B cell (primary cell): ENCODE measurements around the gene CILP. TPM values are rescaled to one million over a fixed set of nuclear protein-coding genes. Genes with fewer than 3 reads are reported as not detected.
"Not testable (repeated sequence)": the region's sequence is repeated elsewhere in the genome, so short reads cannot be mapped to it uniquely, and the experiment has no call there.

Source experiments
- ATAC-seq: fragments of 200-7000 bp; cut with Tn5 transposase; one replicate; pipeline ENCODE4 v1.10.0; 2021; ENCODE audit warnings: low read depth, mild to moderate bottlenecking, moderate number of reproducible peaks, moderate library complexity
- CTCF ChIA-PET: fragments of 350-600 bp; sonication (Branson Sonifier 250); formaldehyde crosslinking; loops from one replicate; lab custom pipeline; 2021; ENCODE audit warnings: antibody characterized with exemption, inconsistent platforms; lab: Charles Lee
- POLR2A ChIA-PET: fragments of 350-600 bp; sonication (Branson Sonifier 250); formaldehyde crosslinking; loops from one replicate; lab custom pipeline; 2021; ENCODE audit warnings: antibody characterized with exemption; lab: Charles Lee
- DNase-seq: peaks from one replicate; pipeline ENCODE4 v3.0.0; 2013
- H2AFZ ChIP-seq: 2 replicates; pipeline ENCODE4 v1.6.1; 2012; ENCODE audit warnings: mild to moderate bottlenecking, low read depth, low read length; ENCODE audit not compliant: insufficient read depth, poor library complexity, severe bottlenecking
- H3K27ac ChIP-seq, 2 donors: 1 replicate in 1 of 2; 2 replicates in 1 of 2; pipeline ENCODE4 v1.5.1; 2012 to 2013; ENCODE audit warnings: low read length in 2 of 2, mild to moderate bottlenecking in 2 of 2, moderate library complexity in 1 of 2
- H3K27me3 ChIP-seq, 4 experiments: fragments of 200-600 bp in 1 of 4; sonication (generic) in 1 of 4; replicated peaks in 1 of 4; 1 replicate in 2 of 4; 2 replicates in 2 of 4; pipeline versions ENCODE4 v1.6.1 to v1.7.0; 2013 to 2016; ENCODE audit warnings: low read length in 3 of 4, mild to moderate bottlenecking in 2 of 4, mixed read lengths in 1 of 4, moderate library complexity in 1 of 4; ENCODE audit not compliant: insufficient read depth in 4 of 4, control insufficient read depth in 3 of 4; ENCODE audit errors: control extremely low read depth in 1 of 4
- H3K36me3 ChIP-seq, 2 experiments: replicated peaks in 1 of 2; 1 replicate in 1 of 2; 2 replicates in 1 of 2; pipeline versions ENCODE4 v1.6.1 to v1.7.1; 2013; ENCODE audit warnings: low read length in 1 of 2; ENCODE audit not compliant: insufficient read depth in 2 of 2, control insufficient read depth in 1 of 2; ENCODE audit errors: control extremely low read depth in 1 of 2, extremely low read depth in 1 of 2
- H3K4me1 ChIP-seq, 2 donors: fragments of 200-600 bp in 1 of 2; sonication (generic) in 1 of 2; 1 replicate in 1 of 2; 2 replicates in 1 of 2; pipeline versions ENCODE4 v1.5.1 to v1.6.1; 2013 to 2017; ENCODE audit warnings: low read length in 2 of 2; ENCODE audit not compliant: control insufficient read depth in 2 of 2, insufficient read depth in 2 of 2
- H3K4me2 ChIP-seq: replicated peaks from 2 replicates; pipeline ENCODE3; 2012; ENCODE audit warnings: mild to moderate bottlenecking, low read depth, low read length; ENCODE audit not compliant: poor library complexity, severe bottlenecking
- H3K4me3 ChIP-seq, 5 experiments: fragments of 200-600 bp in 1 of 5; sonication (generic) in 1 of 5; 1 replicate in 3 of 5; 2 replicates in 2 of 5; pipeline versions ENCODE4 v1.5.1 to v1.7.0; 2011 to 2016; ENCODE audit warnings: low read length in 4 of 5, mild to moderate bottlenecking in 4 of 5, low read depth in 2 of 5, control low read depth in 1 of 5, moderate library complexity in 1 of 5; ENCODE audit not compliant: insufficient read depth in 1 of 5; ENCODE audit errors: control extremely low read depth in 1 of 5, extremely low read depth in 1 of 5
- H3K79me2 ChIP-seq: fragments of 200-600 bp; sonication (generic); one replicate; pipeline ENCODE4 v1.6.0; 2016; ENCODE audit warnings: low read length; ENCODE audit not compliant: control insufficient read depth, insufficient read depth
- H3K9ac ChIP-seq: fragments of 200-600 bp; sonication (generic); 2 replicates; pipeline ENCODE4 v1.6.1; 2017; ENCODE audit warnings: mild to moderate bottlenecking, low read length, moderate library complexity
- H3K9me3 ChIP-seq, 3 donors: one replicate each; pipeline versions ENCODE4 v1.6.1 to v1.7.1; 2013; ENCODE audit warnings: low read length in 2 of 3; ENCODE audit not compliant: control insufficient read depth in 2 of 3, insufficient read depth in 1 of 3; ENCODE audit errors: control extremely low read depth in 1 of 3
- H4K20me1 ChIP-seq: 2 replicates; pipeline ENCODE4 v1.6.0; 2012; ENCODE audit warnings: mild to moderate bottlenecking, low read length; ENCODE audit not compliant: insufficient read depth, control insufficient read depth, poor library complexity, severe bottlenecking
- H3K27ac Mint-ChIP-seq: one replicate; pipeline ENCODE4 v1.8.0; 2021; ENCODE audit warnings: mixed read lengths
- H3K27me3 Mint-ChIP-seq: one replicate; pipeline ENCODE4 v1.8.0; 2021; ENCODE audit warnings: mixed read lengths
- H3K4me1 Mint-ChIP-seq: one replicate; pipeline ENCODE4 v1.8.0; 2021; ENCODE audit warnings: mixed read lengths
- H3K4me3 Mint-ChIP-seq: one replicate; pipeline ENCODE4 v1.8.0; 2021; ENCODE audit warnings: mixed read lengths
- H3K9me3 Mint-ChIP-seq: one replicate; pipeline ENCODE4 v1.8.0; 2022; ENCODE audit warnings: mixed read lengths; ENCODE audit not compliant: insufficient read depth
- CTCF ChIP-seq: fragments of 200-600 bp; IDR thresholded peaks from one replicate; pipeline ENCODE4 v1.8.0; 2022; ENCODE audit warnings: antibody characterized with exemption, mild to moderate bottlenecking
- EZH2 ChIP-seq: IDR thresholded peaks from 2 replicates; pipeline ENCODE4 v1.6.1; 2012; ENCODE audit warnings: borderline replicate concordance, low read depth, mild to moderate bottlenecking, moderate library complexity, low read length; ENCODE audit not compliant: insufficient read depth, poor library complexity, severe bottlenecking
- WGBS: methylation state at CpG from one replicate; pipeline ENCODE4 v1.1.5; 2013; ENCODE audit warnings: missing lambda C conversion rate; ENCODE audit not compliant: insufficient coverage; 5-methylcytosine and 5-hydroxymethylcytosine counted together
- intact Hi-C: fragments of 100-400 bp; cut with micrococcal nuclease; formaldehyde crosslinking; loops from one replicate; pipeline ENCODE4 v1.10.0; 2022
- polyA plus RNA-seq: library from polyadenylated mRNA; depleted of rRNA; stranded (reverse); fragments of >200 nt; gene quantifications from 2 replicates; pipeline ENCODE4 v1.2.3, GENCODE V29; 2012
- total RNA-seq, 2 donors: library from RNA; stranded (reverse); fragments of 120-200 nt in 1 of 2; gene quantifications; 1 replicate in 1 of 2; 2 replicates in 1 of 2; pipeline versions ENCODE4 v1.2.3 to v1.2.4, GENCODE V29; 2013 to 2022

Gene CILP
- total and polyA plus RNA-seq, 2 donors (not counting 1 experiment from before 2014, with no cell fraction given), result 0.52 to 0.94 TPM

- CTCF ChIA-PET, result interaction anchor here (0.5 to 0.7 kb wide), 2 partner anchors 8 to 89 kb away, joined by 3 to 5 read pairs; no protein-coding TSS in a partner anchor
- no peak overlapping the region for H3K4me3 Mint-ChIP-seq
- H3K4me2 ChIP-seq, result no peak overlapping the region
- H3K4me1 Mint-ChIP-seq, result no peaks in the 10 kb centered on the region
- H2AFZ ChIP-seq, result no peak overlapping the region
- H4K20me1 ChIP-seq, result no peaks in the 10 kb centered on the region
- no peak overlapping the region for H3K27ac Mint-ChIP-seq
- no CpG with 5 or more reads among the region's 10 CpGs for WGBS
- TF ChIP-seq EZH2, result no peak
- no peak for TF ChIP-seq CTCF
- H3K9me3 Mint-ChIP-seq, result no peaks in the 10 kb centered on the region
- DNase-seq, result no peak
- intact Hi-C loops, result no loop called here
- no peaks in the 10 kb centered on the region for H3K4me1 ChIP-seq
- H3K9ac ChIP-seq, result no peak overlapping the region
- no peaks in the 10 kb centered on the region for H3K36me3 ChIP-seq
- ATAC-seq, result no peak
- POLR2A ChIA-PET, result no interaction called here
- no peaks in the 10 kb centered on the region for H3K27me3 Mint-ChIP-seq
- no peak overlapping the region for H3K27ac ChIP-seq
- no peaks in the 10 kb centered on the region for H3K27me3 ChIP-seq
- H3K79me2 ChIP-seq, result no peaks in the 10 kb centered on the region
- H3K9me3 ChIP-seq, result no peaks in the 10 kb centered on the region
- H3K4me3 ChIP-seq, result no peak overlapping the region
Measured at GRCh38 chr15:65231306-65231705, 20.0 kb upstream of the CILP start.

GRCh38 chr15:65226901-65227300, 15.6 kb upstream of the CILP start:
- H3K9me3 Mint-ChIP-seq, H3K4me3 Mint-ChIP-seq, H3K27me3 ChIP-seq, H3K4me1 Mint-ChIP-seq, H3K27ac Mint-ChIP-seq, H3K27ac ChIP-seq, H3K4me1 ChIP-seq, ATAC-seq, DNase-seq, intact Hi-C loops, H3K79me2 ChIP-seq, POLR2A ChIA-PET, H3K27me3 Mint-ChIP-seq, H2AFZ ChIP-seq, H3K9me3 ChIP-seq, H3K4me2 ChIP-seq, H3K36me3 ChIP-seq, H4K20me1 ChIP-seq, H3K4me3 ChIP-seq, CTCF ChIA-PET, H3K9ac ChIP-seq: not testable (repeated sequence)
- WGBS, result no CpG with 5 or more reads among the region's 10 CpGs
